SK-N-SH (cell line): ENCODE results near the gene CDH22. TPM values are rescaled to one million over a fixed set of nuclear protein-coding genes. Genes with fewer than 3 reads are reported as not detected.

Source experiments
- CTCF ChIA-PET: fragments of 300-600, 350-600 bp; formaldehyde crosslinking; extraction: SDS; loops from one replicate; lab custom pipeline; 2021; lab: Yijun Ruan, JAX
- POLR2A ChIA-PET: fragments of 350-600 bp; sonication (Branson Sonifier 250); formaldehyde crosslinking; extraction: SDS; loops from one replicate; lab custom pipeline; 2020; ENCODE audit warnings: antibody characterized with exemption, inconsistent platforms; lab: Yijun Ruan, JAX
- DNase-seq: peaks from one replicate; pipeline ENCODE4 v3.0.0; 2012
- H2AFZ ChIP-seq: fragments of 200-600 bp; sonication (generic); 2 replicates; pipeline ENCODE4 v1.8.1; 2016; ENCODE audit warnings: antibody characterized with exemption, mild to moderate bottlenecking, low read depth
- H3F3A ChIP-seq: fragments of 200-600 bp; sonication (generic); replicated peaks from 2 replicates; pipeline ENCODE3; 2016; ENCODE audit warnings: antibody characterized with exemption, mild to moderate bottlenecking; ENCODE audit not compliant: insufficient read depth
- H3K27ac ChIP-seq, 2 experiments: fragments of 200-500 bp in 1 of 2; fragments of 200-600 bp in 1 of 2; sonication (Bioruptor generic) in 1 of 2; sonication (generic), shearing (Covaris generic) in 1 of 2; 2 replicates each; pipeline versions ENCODE4 v1.5.1 to v1.6.1; 2014 to 2016; ENCODE audit warnings: low read depth in 2 of 2, inconsistent platforms in 1 of 2, low read length in 1 of 2, mild to moderate bottlenecking in 1 of 2, mixed read lengths in 1 of 2
- H3K27me3 ChIP-seq: fragments of 200-600 bp; sonication (generic), shearing (Covaris generic); 2 replicates; pipeline ENCODE4 v1.6.1; 2016; ENCODE audit warnings: mixed run types; ENCODE audit not compliant: insufficient read depth
- H3K36me3 ChIP-seq, 2 experiments: fragments of 200-500 bp in 1 of 2; fragments of 200-600 bp in 1 of 2; sonication (Bioruptor generic) in 1 of 2; sonication (generic) in 1 of 2; replicated peaks in 1 of 2; 2 replicates each; pipeline versions ENCODE3 to v1.5.1; 2014 to 2016; ENCODE audit warnings: low read length in 1 of 2, mild to moderate bottlenecking in 1 of 2; ENCODE audit not compliant: insufficient read depth in 2 of 2, control insufficient read depth in 1 of 2
- H3K4me1 ChIP-seq, 2 experiments: fragments of 200-500 bp in 1 of 2; fragments of 200-600 bp in 1 of 2; sonication (Bioruptor generic) in 1 of 2; sonication (generic), shearing (Covaris generic) in 1 of 2; 2 replicates each; pipeline versions ENCODE4 v1.5.1 to v1.6.1; 2014 to 2016; ENCODE audit warnings: low read depth in 1 of 2, low read length in 1 of 2, mixed run types in 1 of 2; ENCODE audit not compliant: insufficient read depth in 2 of 2, control insufficient read depth in 1 of 2
- H3K4me2 ChIP-seq: fragments of 200-600 bp; sonication (generic), shearing (Covaris generic); 2 replicates; pipeline ENCODE4 v1.6.1; 2017; ENCODE audit warnings: mixed run types
- H3K4me3 ChIP-seq, 2 experiments: fragments of 200-500 bp in 1 of 2; fragments of 200-600 bp in 1 of 2; sonication (Bioruptor generic) in 1 of 2; sonication (generic), shearing (Covaris generic) in 1 of 2; 2 replicates each; pipeline versions ENCODE4 v1.5.1 to v1.8.1; 2014 to 2016; ENCODE audit warnings: low read depth in 2 of 2, inconsistent platforms in 1 of 2, low read length in 1 of 2, mild to moderate bottlenecking in 1 of 2, mixed read lengths in 1 of 2, moderate library complexity in 1 of 2
- H3K79me2 ChIP-seq: fragments of 200-600 bp; sonication (generic); 2 replicates; pipeline ENCODE4 v1.8.1; 2017; ENCODE audit warnings: mild to moderate bottlenecking; ENCODE audit not compliant: insufficient read depth
- H3K9ac ChIP-seq: fragments of 200-600 bp; sonication (generic); 2 replicates; pipeline ENCODE4 v1.6.1; 2017; ENCODE audit warnings: mixed run types
- H3K9me2 ChIP-seq: fragments of 200-600 bp; sonication (generic); 2 replicates; pipeline ENCODE4 v1.6.1; 2017; ENCODE audit warnings: mixed run types
- H3K9me3 ChIP-seq: fragments of 200-600 bp; sonication (generic); 2 replicates; pipeline ENCODE4 v1.6.1; 2017; ENCODE audit warnings: mixed run types, mild to moderate bottlenecking, moderate library complexity
- H4K20me1 ChIP-seq: fragments of 200-600 bp; sonication (generic); 2 replicates; pipeline ENCODE4 v1.6.1; 2017; ENCODE audit warnings: mild to moderate bottlenecking, mixed run types; ENCODE audit not compliant: insufficient read depth
- CHD2 ChIP-seq: fragments of 150-350 bp; IDR thresholded peaks from 2 replicates; pipeline ENCODE4 v1.6.1; 2018; ENCODE audit warnings: low read length; ENCODE audit not compliant: partially characterized antibody
- CTCF ChIP-seq: fragments of 200-600 bp; sonication (generic); IDR thresholded peaks from 2 replicates; pipeline ENCODE4 v1.6.1; 2017; ENCODE audit warnings: antibody characterized with exemption, mild to moderate bottlenecking, moderate library complexity
- ELF1 ChIP-seq: IDR thresholded peaks from 2 replicates; pipeline ENCODE4 v1.4.0; 2012
- FOXJ3 ChIP-seq: sonication (generic); formaldehyde crosslinking; IDR thresholded peaks from 2 replicates; pipeline ENCODE4 v1.5.1; 2020; ENCODE audit warnings: mild to moderate bottlenecking, missing genetic modification reagents
- GABPA ChIP-seq: IDR thresholded peaks from 2 replicates; pipeline ENCODE4 v1.4.0; 2012; ENCODE audit warnings: low read depth, mild to moderate bottlenecking
- GATA2 ChIP-seq: sonication (generic); formaldehyde crosslinking; IDR thresholded peaks from 2 replicates; pipeline ENCODE4 v1.5.0; 2020; ENCODE audit warnings: mild to moderate bottlenecking, missing genetic modification reagents
- IRF3 ChIP-seq: fragments of 150-350 bp; IDR thresholded peaks from 2 replicates; pipeline ENCODE4 v1.6.1; 2016; ENCODE audit warnings: mild to moderate bottlenecking, low read depth, low read length
- MEF2A ChIP-seq: IDR thresholded peaks from 2 replicates; pipeline ENCODE4 v1.4.0; 2012; ENCODE audit warnings: low read depth, borderline replicate concordance
- REST ChIP-seq: IDR thresholded peaks from 2 replicates; pipeline ENCODE4 v1.6.1; 2012; ENCODE audit warnings: mild to moderate bottlenecking, low read depth, low read length, moderate library complexity
- TCF12 ChIP-seq: IDR thresholded peaks from 2 replicates; pipeline ENCODE4 v1.4.0; 2012
- TEAD4 ChIP-seq: IDR thresholded peaks from 2 replicates; pipeline ENCODE4 v1.4.0; 2012; ENCODE audit warnings: mild to moderate bottlenecking, borderline replicate concordance; ENCODE audit not compliant: insufficient read depth
- USF1 ChIP-seq: IDR thresholded peaks from 2 replicates; pipeline ENCODE4 v1.4.0; 2012; ENCODE audit warnings: low read depth, borderline replicate concordance
- ZBTB33 ChIP-seq: IDR thresholded peaks from 2 replicates; pipeline ENCODE4 v1.4.0; 2012; ENCODE audit warnings: low read depth, borderline replicate concordance
- WGBS: methylation state at CpG from one replicate; pipeline ENCODE4 v1.1.6; 2017; ENCODE audit warnings: low lambda C conversion rate; 5-methylcytosine and 5-hydroxymethylcytosine counted together
- polyA plus RNA-seq, 3 experiments: library from polyadenylated mRNA; depleted of rRNA; stranded (reverse); fragments of >200 nt; gene quantifications; 2 replicates each; pipeline ENCODE4 v1.2.3, GENCODE V29; 2012

CDH22 gene
- polyA plus RNA-seq, 1 of the 3 experiments (the other 2 are of a cell fraction) = not detected

GRCh38 chr20:46205349-46205748, 102.9 kb downstream of the CDH22 start:
- CTCF ChIA-PET = interaction anchor here (0.9 to 1.6 kb wide), 6 partner anchors 9 to 73 kb away, joined by 3 to 7 read pairs (median 4); no protein-coding TSS in a partner anchor
- H3K27me3 ChIP-seq = no peaks in the 10 kb centered on the region
- H3K9ac ChIP-seq = no peak overlapping the region
- H4K20me1 ChIP-seq = no peaks in the 10 kb centered on the region; the same call in 1 of the 2 replicates
- no peaks in the 10 kb centered on the region for H3K79me2 ChIP-seq
- H3K4me3 ChIP-seq = no peak overlapping the region
- 69% methylated on average over 2 of the region's 3 CpGs for WGBS
- peaks cover 0 to 10% of the 10 kb centered on the region in 2 experiments; a peak in 1 of 4 replicates for H3K4me1 ChIP-seq
- H3K36me3 ChIP-seq = no peaks in the 10 kb centered on the region
- TF ChIP-seq CHD2 (no peak), MEF2A (no peak), IRF3 (no peak), CTCF (no peak), REST (no peak), GABPA (no peak), ZBTB33 (no peak), TEAD4 (no peak), TCF12 (no peak), USF1 (no peak), ELF1 (no peak), FOXJ3 (CRISPR knock-in tag) (no peak), GATA2 (no peak)
- TF ChIP-seq, all 33 proteins: peak for 0
- no peak overlapping the region for H3K4me2 ChIP-seq
- POLR2A ChIA-PET = no interaction called here
- no peaks in the 10 kb centered on the region for H3K9me2 ChIP-seq
- DNase-seq = no peak
- H3K9me3 ChIP-seq = no peaks in the 10 kb centered on the region
- no peak overlapping the region for H2AFZ ChIP-seq
- no peaks in the 10 kb centered on the region for H3F3A ChIP-seq
- no peak overlapping the region for H3K27ac ChIP-seq
